ENCODE measurements around the gene ERCC8. TPM values are rescaled to one million over a fixed set of nuclear protein-coding genes. Genes with fewer than 3 reads are reported as not detected.

The ERCC8 gene, protein sequence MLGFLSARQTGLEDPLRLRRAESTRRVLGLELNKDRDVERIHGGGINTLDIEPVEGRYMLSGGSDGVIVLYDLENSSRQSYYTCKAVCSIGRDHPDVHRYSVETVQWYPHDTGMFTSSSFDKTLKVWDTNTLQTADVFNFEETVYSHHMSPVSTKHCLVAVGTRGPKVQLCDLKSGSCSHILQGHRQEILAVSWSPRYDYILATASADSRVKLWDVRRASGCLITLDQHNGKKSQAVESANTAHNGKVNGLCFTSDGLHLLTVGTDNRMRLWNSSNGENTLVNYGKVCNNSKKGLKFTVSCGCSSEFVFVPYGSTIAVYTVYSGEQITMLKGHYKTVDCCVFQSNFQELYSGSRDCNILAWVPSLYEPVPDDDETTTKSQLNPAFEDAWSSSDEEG
- 11.7 to 21.1 TPM (median 13.8 TPM) in 5 replicates for total RNA-seq (2022; extraction: Qiagen RNA extraction)

GRCh38 chr5:60944904-60945812 lies at the start of gene ERCC8, which contains the start of gene NDUFAF2:
ERCC8 (minus strand) TSS chr5:60945070; CDS start chr5:60945008, 62 bp downstream.
NDUFAF2 (plus strand) TSS chr5:60945205; CDS start chr5:60945256, 51 bp downstream.

DNA sequence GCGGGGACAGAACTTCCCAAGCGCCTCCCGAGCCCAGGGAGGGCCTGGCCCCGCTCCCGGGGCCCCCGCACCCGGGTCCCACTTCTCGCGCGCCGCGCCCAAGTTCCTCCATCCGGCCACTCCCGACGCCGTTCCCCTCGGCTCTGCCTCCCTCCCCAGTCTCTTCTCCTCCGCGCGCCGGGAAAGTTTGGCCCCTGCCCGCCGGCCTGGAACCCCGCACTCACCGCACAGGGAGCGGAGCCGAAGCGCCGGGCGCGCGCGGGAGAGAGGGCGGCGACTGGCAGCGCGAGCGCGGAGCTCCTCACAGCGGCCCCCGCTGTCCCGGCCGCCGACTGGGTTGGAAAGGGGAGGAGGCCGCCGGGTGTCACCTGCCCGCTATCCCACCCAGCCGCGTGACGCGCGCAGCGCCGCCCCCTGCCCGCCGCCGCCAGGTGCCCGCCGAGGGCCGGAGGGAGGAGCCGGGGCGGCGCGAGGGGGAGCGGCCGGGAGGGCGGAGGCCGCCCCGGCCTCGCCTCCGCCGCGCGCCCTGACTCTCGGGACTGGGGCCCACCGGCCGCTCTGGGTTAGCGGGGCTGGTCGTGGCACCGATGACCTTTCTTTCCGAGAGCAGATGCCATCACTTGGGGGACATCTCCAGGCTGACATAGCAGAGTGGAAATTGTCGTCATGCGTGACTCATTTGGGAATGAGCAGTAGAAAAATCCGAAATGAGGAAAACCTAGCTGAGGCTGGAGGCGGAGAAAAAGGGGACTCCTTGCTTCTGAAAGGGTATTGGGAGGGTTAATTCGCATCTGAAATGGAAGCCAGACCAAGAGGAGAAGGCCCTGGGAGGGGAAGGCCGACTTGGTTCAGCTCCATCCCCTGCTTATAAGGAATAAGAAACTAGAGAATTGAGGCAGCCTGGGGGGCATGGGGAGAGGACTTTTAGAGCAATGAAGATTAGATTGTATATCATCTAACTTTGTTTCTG lies 100.6 kb downstream of the ERCC8 start, which contains the start of gene ELOVL7:
ELOVL7 (minus strand) TSS at position 334 of the 970 bp plus-strand sequence. CDS start 56,872 bp downstream, outside the sequence.

Other genes starting within 250 kb of the ERCC8 start
- 13.2 to 17.6 TPM (median 15.0 TPM) in 5 replicates for gene DEPDC1B, start 244.9 kb downstream of the ERCC8 start, total RNA-seq (2022; extraction: Qiagen RNA extraction)
- 8.4 to 14.7 TPM (median 10.7 TPM) in 5 replicates for gene ELOVL7, start 100.8 kb downstream of the ERCC8 start, total RNA-seq (2022; extraction: Qiagen RNA extraction)
- 67.8 to 84.2 TPM (median 74.7 TPM) in 5 replicates for gene NDUFAF2, start 135 bp upstream of the ERCC8 start, total RNA-seq (2022; extraction: Qiagen RNA extraction)
- 65.1 to 92.9 TPM (median 68.0 TPM) in 5 replicates for gene SMIM15, start 217.4 kb upstream of the ERCC8 start, total RNA-seq (2022; extraction: Qiagen RNA extraction)

Data from A549 treated with Hydrocortisone at 1 μM for 4 hours (cell line).